HepG2 (cell line): ENCODE measurements around the gene CLPTM1. TPM values are rescaled to one million over a fixed set of nuclear protein-coding genes. Genes with fewer than 3 reads are reported as not detected.
A peak's percentile ranks its signal among the peaks of the same experiment; 100 is the strongest.

Experiments
- ATF7 ChIP-seq, 2 experiments: fragments of 450-650 bp in 1 of 2; sonication (generic) in 1 of 2; formaldehyde crosslinking in 1 of 2; IDR thresholded peaks; 2 replicates each; pipeline versions ENCODE4 v1.4.0 to v1.6.1; 2016 to 2020; ENCODE audit warnings: antibody characterized with exemption in 1 of 2, mild to moderate bottlenecking in 1 of 2, missing genetic modification reagents in 1 of 2
- GABPA ChIP-seq, 2 experiments: IDR thresholded peaks; 2 replicates each; pipeline ENCODE4 v1.6.1; 2011 to 2016; ENCODE audit warnings: low read depth in 2 of 2, low read length in 1 of 2, missing biosample characterization in 1 of 2, missing genetic modification characterization in 1 of 2
- NFATC3 ChIP-seq: sonication (generic); formaldehyde crosslinking; IDR thresholded peaks from 2 replicates; pipeline ENCODE4 v1.5.1; 2020; ENCODE audit warnings: mild to moderate bottlenecking, missing genetic modification reagents
- PRDM4 ChIP-seq: sonication (generic); formaldehyde crosslinking; IDR thresholded peaks from 2 replicates; pipeline ENCODE4 v1.9.0; 2021; ENCODE audit warnings: missing genetic modification reagents, borderline replicate concordance
- SIX4 ChIP-seq: sonication (generic); formaldehyde crosslinking; IDR thresholded peaks from 2 replicates; pipeline ENCODE4 v1.4.0; 2020; ENCODE audit warnings: missing genetic modification reagents
- SNAPC2 ChIP-seq: sonication (generic); formaldehyde crosslinking; IDR thresholded peaks from 2 replicates; pipeline ENCODE4 v1.8.1; 2022; ENCODE audit warnings: mild to moderate bottlenecking, missing genetic modification reagents
- THAP9 ChIP-seq: sonication (generic); formaldehyde crosslinking; IDR thresholded peaks from 2 replicates; pipeline ENCODE4; 2020; ENCODE audit warnings: missing genetic modification reagents, mild to moderate bottlenecking, borderline replicate concordance
- WIZ ChIP-seq: sonication (generic); formaldehyde crosslinking; IDR thresholded peaks from 2 replicates; pipeline ENCODE4 v1.5.1; 2020; ENCODE audit warnings: mild to moderate bottlenecking, missing genetic modification reagents
- ZBTB26 ChIP-seq: IDR thresholded peaks from 2 replicates; pipeline ENCODE4 v1.6.1; 2016; ENCODE audit warnings: missing compliant biosample characterization, missing genetic modification reagents, borderline replicate concordance
- ZMAT3 ChIP-seq: sonication (generic); formaldehyde crosslinking; conservative IDR thresholded peaks from 2 replicates; pipeline ENCODE4 v1.7.0; 2021; ENCODE audit warnings: missing genetic modification reagents
- ZNF263 ChIP-seq: sonication (generic); formaldehyde crosslinking; IDR thresholded peaks from 2 replicates; pipeline ENCODE4 v1.4.0; 2020; ENCODE audit warnings: missing genetic modification reagents
- polyA plus RNA-seq, 8 experiments: library from polyadenylated mRNA; depleted of rRNA in 3 of 8; stranded (reverse) in 7 of 8; unstranded in 1 of 8; fragments of >200 nt; fragmentation: Illumina TruSeq in 4 of 8; extraction: Trizol in 4 of 8; gene quantifications; 2 replicates each; pipeline versions ENCODE4 v1.2.1 to v1.2.3, GENCODE V29; 2011 to 2016; ENCODE audit warnings: low read depth in 4 of 8, missing spikeins in 1 of 8, mixed read lengths in 1 of 8; ENCODE audit not compliant: insufficient read depth in 1 of 8
- total RNA-seq, 5 experiments: library from RNA; depleted of rRNA; stranded (reverse); fragments of >200 nt; fragmentation: Illumina TruSeq; extraction: Trizol; gene quantifications; 2 replicates each; pipeline ENCODE4 v1.2.3, GENCODE V29; 2016; ENCODE audit warnings: low read depth in 1 of 5
- TF ChIP-seq, protein P1 (sequence below): sonication (generic); formaldehyde crosslinking; IDR thresholded peaks from 2 replicates; pipeline ENCODE4 v1.8.1; 2022; ENCODE audit warnings: low read depth, mild to moderate bottlenecking, missing genetic modification reagents
- TF ChIP-seq, protein P2 (sequence below): sonication (generic); formaldehyde crosslinking; IDR thresholded peaks from 2 replicates; pipeline ENCODE4 v1.5.1; 2020; ENCODE audit warnings: mild to moderate bottlenecking, missing genetic modification reagents

The CLPTM1 gene
- total and polyA plus RNA-seq, 2 of the 13 experiments (the other 11 are each of a cell fraction or from before 2014, with no cell fraction given) = 34.9 to 42.8 TPM

DNA sequence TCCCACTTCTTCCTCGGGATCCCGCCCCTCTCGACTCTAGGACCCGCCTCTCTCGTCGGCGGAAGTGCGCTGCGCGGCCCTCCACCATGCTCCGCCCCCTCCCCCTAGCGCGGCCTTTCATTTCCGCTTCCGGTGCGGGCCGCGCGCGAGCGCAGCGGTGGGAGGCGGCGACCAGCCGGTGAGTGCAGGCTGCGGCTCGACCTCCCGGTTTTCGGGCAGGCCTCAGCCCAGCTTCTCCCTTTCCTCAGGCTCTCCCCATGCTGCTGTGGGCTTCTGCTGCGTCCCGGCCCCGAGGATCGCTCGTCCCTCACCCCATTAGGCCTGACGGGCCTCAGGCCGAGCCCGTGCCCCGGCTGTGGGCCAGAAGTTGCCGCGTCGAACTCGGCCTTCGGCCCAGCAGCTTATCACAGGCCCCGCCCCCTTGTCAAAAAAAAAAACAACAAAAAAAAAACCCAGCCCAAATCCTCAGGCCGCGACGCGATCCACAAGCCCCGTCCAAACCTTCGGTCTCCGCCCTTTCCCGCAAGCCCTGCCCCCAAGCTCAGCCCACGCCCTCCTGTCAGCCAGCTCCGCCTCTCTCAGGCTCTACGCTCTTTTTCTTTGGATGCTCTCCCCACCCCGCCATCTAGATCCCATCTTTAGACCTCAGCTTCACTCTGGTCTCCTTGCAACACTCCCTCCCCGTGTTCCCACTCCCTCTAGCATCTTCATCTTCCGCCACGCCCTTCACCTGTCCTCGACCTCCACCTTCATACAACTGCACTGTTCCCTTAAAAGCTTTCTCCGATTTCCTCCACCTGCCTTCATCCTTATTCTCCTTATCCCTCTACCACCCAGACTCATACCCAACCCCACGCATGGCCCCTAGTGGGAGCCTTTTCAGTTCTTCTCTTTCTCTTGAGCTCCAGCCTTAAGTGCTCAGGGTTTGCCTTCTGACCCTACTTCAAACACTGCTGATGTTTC lies 84.0 kb downstream of the CLPTM1 start, which contains the start of gene CLASRP (continued):
- 0 out of 2 replicates have a peak, but pooled peaks have one; percentile 34 for TF ChIP-seq PRDM4 (CRISPR knock-in tag)
- TF ChIP-seq ZBTB26 (CRISPR knock-in tag) = peak; percentile 62; the same call in 1 of the 2 replicates
- peak; percentile 76; the same call in 1 of the 2 replicates for TF ChIP-seq THAP9 (CRISPR knock-in tag)
- TF ChIP-seq, protein P1, sequence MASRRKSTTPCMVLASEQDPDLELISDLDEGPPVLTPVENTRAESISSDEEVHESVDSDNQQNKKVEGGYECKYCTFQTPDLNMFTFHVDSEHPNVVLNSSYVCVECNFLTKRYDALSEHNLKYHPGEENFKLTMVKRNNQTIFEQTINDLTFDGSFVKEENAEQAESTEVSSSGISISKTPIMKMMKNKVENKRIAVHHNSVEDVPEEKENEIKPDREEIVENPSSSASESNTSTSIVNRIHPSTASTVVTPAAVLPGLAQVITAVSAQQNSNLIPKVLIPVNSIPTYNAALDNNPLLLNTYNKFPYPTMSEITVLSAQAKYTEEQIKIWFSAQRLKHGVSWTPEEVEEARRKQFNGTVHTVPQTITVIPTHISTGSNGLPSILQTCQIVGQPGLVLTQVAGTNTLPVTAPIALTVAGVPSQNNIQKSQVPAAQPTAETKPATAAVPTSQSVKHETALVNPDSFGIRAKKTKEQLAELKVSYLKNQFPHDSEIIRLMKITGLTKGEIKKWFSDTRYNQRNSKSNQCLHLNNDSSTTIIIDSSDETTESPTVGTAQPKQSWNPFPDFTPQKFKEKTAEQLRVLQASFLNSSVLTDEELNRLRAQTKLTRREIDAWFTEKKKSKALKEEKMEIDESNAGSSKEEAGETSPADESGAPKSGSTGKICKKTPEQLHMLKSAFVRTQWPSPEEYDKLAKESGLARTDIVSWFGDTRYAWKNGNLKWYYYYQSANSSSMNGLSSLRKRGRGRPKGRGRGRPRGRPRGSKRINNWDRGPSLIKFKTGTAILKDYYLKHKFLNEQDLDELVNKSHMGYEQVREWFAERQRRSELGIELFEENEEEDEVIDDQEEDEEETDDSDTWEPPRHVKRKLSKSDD = no peak
- TF ChIP-seq, protein P2, sequence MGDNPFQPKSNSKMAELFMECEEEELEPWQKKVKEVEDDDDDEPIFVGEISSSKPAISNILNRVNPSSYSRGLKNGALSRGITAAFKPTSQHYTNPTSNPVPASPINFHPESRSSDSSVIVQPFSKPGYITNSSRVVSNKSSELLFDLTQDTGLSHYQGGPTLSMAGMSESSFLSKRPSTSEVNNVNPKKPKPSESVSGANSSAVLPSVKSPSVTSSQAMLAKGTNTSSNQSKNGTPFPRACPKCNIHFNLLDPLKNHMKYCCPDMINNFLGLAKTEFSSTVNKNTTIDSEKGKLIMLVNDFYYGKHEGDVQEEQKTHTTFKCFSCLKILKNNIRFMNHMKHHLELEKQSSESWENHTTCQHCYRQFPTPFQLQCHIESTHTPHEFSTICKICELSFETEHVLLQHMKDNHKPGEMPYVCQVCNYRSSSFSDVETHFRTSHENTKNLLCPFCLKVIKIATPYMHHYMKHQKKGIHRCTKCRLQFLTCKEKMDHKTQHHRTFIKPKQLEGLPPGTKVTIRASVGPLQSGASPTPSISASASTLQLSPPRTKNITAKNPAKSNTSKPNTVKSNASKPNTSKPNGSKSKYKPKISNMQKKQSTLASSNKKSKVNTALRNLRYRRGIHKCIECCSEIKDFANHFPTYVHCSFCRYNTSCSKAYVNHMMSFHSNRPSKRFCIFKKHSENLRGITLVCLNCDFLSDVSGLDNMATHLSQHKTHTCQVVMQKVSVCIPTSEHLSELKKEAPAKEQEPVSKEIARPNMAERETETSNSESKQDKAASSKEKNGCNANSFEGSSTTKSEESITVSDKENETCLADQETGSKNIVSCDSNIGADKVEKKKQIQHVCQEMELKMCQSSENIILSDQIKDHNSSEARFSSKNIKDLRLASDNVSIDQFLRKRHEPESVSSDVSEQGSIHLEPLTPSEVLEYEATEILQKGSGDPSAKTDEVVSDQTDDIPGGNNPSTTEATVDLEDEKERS = 0 out of 2 replicates have a peak, but pooled peaks have one; percentile 21
- 0 out of 2 replicates have a peak, but pooled peaks have one; percentile 19 for TF ChIP-seq SIX4 (CRISPR knock-in tag)
- no peak for TF ChIP-seq SNAPC2 (CRISPR knock-in tag)
- peak; percentile 53; the same call in 1 of the 2 replicates for TF ChIP-seq ZMAT3
- TF ChIP-seq GABPA (IDR thresholded peaks at IDR 0.05; ENCODE audit: low read depth, low read length) = peak; percentile 99
- peak; percentile 94 for TF ChIP-seq GABPA (CRISPR knock-in tag; IDR thresholded peaks at IDR 0.05; ENCODE audit: low read depth)
- no peak; the same call in 1 of the 2 replicates for TF ChIP-seq NFATC3 (CRISPR knock-in tag)
- peak; percentile 53; the same call in 1 of the 2 replicates for TF ChIP-seq ZNF263
- TF ChIP-seq WIZ (CRISPR knock-in tag) = peak; percentile 80; the same call in 1 of the 2 replicates
- no peak for TF ChIP-seq ATF7 (IDR thresholded peaks at IDR 0.05)
- TF ChIP-seq ATF7 (CRISPR knock-in tag; IDR thresholded peaks at IDR 0.05) = no peak
